GM12878 (cell line): ENCODE results near the gene SP2.

Experiments used
- BHLHE40 ChIP-seq, 2 experiments: fragments of 450-650 bp in 1 of 2; IDR thresholded peaks; 2 replicates each; pipeline ENCODE4 v1.6.1; 2011 to 2017; ENCODE audit warnings: low read depth in 2 of 2, borderline replicate concordance in 1 of 2, improper control_type of control experiment in 1 of 2, low read length in 1 of 2, mild to moderate bottlenecking in 1 of 2
- BRCA1 ChIP-seq: IDR thresholded peaks from 2 replicates; pipeline ENCODE4 v1.6.1; 2011; ENCODE audit warnings: low read depth, low read length, improper control_type of control experiment
- CTCF ChIP-seq, 3 experiments: IDR thresholded peaks in 2 of 3; conservative IDR thresholded peaks in 1 of 3; 2 replicates each; pipeline ENCODE4 v1.5.1; 2011; ENCODE audit warnings: low read depth in 3 of 3, low read length in 3 of 3, mild to moderate bottlenecking in 3 of 3, control low read depth in 2 of 3, moderate library complexity in 2 of 3, inconsistent platforms in 1 of 3, mixed read lengths in 1 of 3; ENCODE audit not compliant: control insufficient read depth in 2 of 3, insufficient read depth in 1 of 3; ENCODE audit errors: extremely low read depth in 1 of 3
- EZH2 ChIP-seq: IDR thresholded peaks from 2 replicates; pipeline ENCODE4 v1.6.1; 2012; ENCODE audit warnings: low read depth, mild to moderate bottlenecking, control low read depth, inconsistent platforms, low read length, borderline replicate concordance; ENCODE audit not compliant: control insufficient read depth
- KAT2A ChIP-seq: conservative IDR thresholded peaks from 2 replicates; pipeline ENCODE4 v1.6.1; 2011; ENCODE audit warnings: low read depth, low read length; ENCODE audit not compliant: control insufficient read depth
- MXI1 ChIP-seq: fragments of 150-350 bp; IDR thresholded peaks from 2 replicates; pipeline ENCODE4 v1.6.1; 2011; ENCODE audit warnings: low read depth, mild to moderate bottlenecking, inconsistent platforms, low read length, improper control_type of control experiment
- NFYB ChIP-seq: IDR thresholded peaks from 2 replicates; pipeline ENCODE4 v1.6.1; 2011; ENCODE audit warnings: low read depth, mild to moderate bottlenecking, low read length, improper control_type of control experiment, moderate library complexity; ENCODE audit not compliant: insufficient read depth
- RAD21 ChIP-seq: IDR thresholded peaks from 2 replicates; pipeline ENCODE4 v1.6.1; 2011; ENCODE audit warnings: mild to moderate bottlenecking, low read depth, low read length, moderate library complexity; ENCODE audit not compliant: insufficient read depth
- ZNF24 ChIP-seq: fragments of 450-650 bp; IDR thresholded peaks from 2 replicates; pipeline ENCODE4 v1.6.1; 2017; ENCODE audit warnings: antibody characterized with exemption, mild to moderate bottlenecking
- TF ChIP-seq, protein P1 (sequence below): fragments of 150-350 bp; IDR thresholded peaks from 2 replicates; pipeline ENCODE4 v1.6.1; 2014; ENCODE audit warnings: mild to moderate bottlenecking, low read depth, low read length
- TF ChIP-seq, protein P2 (sequence below): fragments of 450-650 bp; formaldehyde crosslinking; IDR thresholded peaks from 2 replicates; pipeline ENCODE4 v1.4.0; 2020; ENCODE audit warnings: mild to moderate bottlenecking, moderate library complexity

- no peak for TF ChIP-seq ZNF24
- TF ChIP-seq BHLHE40 (IDR thresholded peaks at IDR 0.05; ENCODE audit: borderline replicate concordance in 1 of 2, low read depth in 2 of 2, low read length in 1 of 2), result no peak
- TF ChIP-seq CTCF (IDR thresholded peaks at IDR 0.05 in 2 of 3, conservative IDR thresholded peaks at IDR 0.05 in 1 of 3; ENCODE audit: control insufficient read depth in 2 of 3, extremely low read depth in 1 of 3, insufficient read depth in 1 of 3, low read depth in 3 of 3, low read length in 3 of 3), result no peak
- no peak for TF ChIP-seq MXI1
- no peak for TF ChIP-seq KAT2A
- no peak for TF ChIP-seq BRCA1
- TF ChIP-seq NFYB, result no peak
- no peak for TF ChIP-seq EZH2
- TF ChIP-seq RAD21, result no peak
- TF ChIP-seq, protein P1, sequence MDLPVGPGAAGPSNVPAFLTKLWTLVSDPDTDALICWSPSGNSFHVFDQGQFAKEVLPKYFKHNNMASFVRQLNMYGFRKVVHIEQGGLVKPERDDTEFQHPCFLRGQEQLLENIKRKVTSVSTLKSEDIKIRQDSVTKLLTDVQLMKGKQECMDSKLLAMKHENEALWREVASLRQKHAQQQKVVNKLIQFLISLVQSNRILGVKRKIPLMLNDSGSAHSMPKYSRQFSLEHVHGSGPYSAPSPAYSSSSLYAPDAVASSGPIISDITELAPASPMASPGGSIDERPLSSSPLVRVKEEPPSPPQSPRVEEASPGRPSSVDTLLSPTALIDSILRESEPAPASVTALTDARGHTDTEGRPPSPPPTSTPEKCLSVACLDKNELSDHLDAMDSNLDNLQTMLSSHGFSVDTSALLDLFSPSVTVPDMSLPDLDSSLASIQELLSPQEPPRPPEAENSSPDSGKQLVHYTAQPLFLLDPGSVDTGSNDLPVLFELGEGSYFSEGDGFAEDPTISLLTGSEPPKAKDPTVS, result no peak
- TF ChIP-seq, protein P2, sequence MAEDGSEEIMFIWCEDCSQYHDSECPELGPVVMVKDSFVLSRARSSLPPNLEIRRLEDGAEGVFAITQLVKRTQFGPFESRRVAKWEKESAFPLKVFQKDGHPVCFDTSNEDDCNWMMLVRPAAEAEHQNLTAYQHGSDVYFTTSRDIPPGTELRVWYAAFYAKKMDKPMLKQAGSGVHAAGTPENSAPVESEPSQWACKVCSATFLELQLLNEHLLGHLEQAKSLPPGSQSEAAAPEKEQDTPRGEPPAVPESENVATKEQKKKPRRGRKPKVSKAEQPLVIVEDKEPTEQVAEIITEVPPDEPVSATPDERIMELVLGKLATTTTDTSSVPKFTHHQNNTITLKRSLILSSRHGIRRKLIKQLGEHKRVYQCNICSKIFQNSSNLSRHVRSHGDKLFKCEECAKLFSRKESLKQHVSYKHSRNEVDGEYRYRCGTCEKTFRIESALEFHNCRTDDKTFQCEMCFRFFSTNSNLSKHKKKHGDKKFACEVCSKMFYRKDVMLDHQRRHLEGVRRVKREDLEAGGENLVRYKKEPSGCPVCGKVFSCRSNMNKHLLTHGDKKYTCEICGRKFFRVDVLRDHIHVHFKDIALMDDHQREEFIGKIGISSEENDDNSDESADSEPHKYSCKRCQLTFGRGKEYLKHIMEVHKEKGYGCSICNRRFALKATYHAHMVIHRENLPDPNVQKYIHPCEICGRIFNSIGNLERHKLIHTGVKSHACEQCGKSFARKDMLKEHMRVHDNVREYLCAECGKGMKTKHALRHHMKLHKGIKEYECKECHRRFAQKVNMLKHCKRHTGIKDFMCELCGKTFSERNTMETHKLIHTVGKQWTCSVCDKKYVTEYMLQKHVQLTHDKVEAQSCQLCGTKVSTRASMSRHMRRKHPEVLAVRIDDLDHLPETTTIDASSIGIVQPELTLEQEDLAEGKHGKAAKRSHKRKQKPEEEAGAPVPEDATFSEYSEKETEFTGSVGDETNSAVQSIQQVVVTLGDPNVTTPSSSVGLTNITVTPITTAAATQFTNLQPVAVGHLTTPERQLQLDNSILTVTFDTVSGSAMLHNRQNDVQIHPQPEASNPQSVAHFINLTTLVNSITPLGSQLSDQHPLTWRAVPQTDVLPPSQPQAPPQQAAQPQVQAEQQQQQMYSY, result no peak
Measured at GRCh38 chr17:47964856-47965255, 68.8 kb downstream of the SP2 start.
